NK-92 (cell line): ENCODE measurements around the gene SLC9A3.

Source experiments
- DNase-seq: peaks from one replicate; lab custom pipeline; 2025; ENCODE audit not compliant: unreplicated experiment; lab: John Stamatoyannopoulos, UW

SLC9A3 gene

GRCh38 chr5:447501-447900, 76.7 kb downstream of the SLC9A3 start:
- no peak for DNase-seq

- DNase-seq, result no peak
Measured at GRCh38 chr5:446883-447263, 77.4 kb downstream of the SLC9A3 start.

DNA sequence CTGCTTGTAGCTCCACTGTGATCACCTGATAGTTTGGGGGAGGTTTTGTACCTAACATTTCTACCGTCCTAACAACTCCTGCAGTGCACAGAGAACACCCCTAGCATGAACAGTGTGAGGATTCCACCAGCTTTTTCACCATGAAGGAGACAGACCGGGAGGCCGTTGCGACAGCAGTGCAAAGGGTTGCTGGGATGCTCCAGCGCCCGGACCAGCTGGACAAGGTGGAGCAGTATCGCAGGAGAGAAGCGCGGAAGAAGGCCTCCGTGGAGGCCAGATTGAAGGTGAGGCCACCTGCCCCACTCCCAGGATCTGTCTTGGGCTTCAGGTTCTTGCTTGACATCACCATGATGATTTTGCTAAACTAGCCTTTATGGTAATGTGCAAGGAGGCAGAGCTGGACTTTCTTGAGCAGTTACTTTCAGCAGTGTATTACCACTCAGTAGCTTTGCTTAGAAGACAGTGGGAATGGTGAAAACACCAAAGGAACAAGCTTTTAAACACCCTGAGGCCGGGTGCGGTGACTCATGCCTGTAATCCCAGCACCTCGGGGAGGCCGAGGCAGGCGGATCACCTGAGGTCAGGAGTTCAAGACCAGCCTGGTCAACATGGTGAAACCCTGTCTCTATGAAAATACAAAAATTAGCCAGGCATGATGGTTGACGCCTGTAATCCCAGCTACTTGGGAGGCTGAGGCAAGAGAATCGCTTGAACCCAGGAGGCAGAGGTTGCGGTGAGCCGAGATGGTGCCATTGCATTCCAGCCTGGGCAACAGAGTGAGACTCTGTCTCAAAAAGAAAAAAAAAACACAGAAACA, 78.0 kb downstream of the SLC9A3 start:
- DNase-seq, result no peak

DNA sequence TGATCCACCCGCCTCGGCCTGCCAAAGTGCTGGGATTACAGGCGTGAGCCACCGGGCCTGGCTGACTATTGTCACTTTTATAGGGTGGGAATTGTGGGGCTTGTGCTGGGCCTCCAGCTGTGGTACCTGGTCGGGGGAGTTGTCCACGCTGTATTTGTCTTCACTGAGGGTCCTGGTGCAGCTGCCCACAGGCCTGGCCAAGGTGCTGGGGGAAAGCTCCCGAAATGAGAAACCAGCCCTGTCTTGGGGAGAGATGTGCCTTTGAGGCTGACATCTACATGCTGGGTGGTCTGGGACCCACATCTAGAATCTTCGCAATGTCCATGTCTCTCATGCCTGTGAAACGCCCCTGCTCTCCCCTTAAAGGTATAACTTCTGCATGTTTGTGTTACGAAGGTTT, 78.7 kb downstream of the SLC9A3 start:
- no peak for DNase-seq

GRCh38 chr5:444226-444625, 80.0 kb downstream of the SLC9A3 start:
- DNase-seq, result no peak

- no peak for DNase-seq
Measured at GRCh38 chr5:443239-444151, 80.8 kb downstream of the SLC9A3 start.

DNA sequence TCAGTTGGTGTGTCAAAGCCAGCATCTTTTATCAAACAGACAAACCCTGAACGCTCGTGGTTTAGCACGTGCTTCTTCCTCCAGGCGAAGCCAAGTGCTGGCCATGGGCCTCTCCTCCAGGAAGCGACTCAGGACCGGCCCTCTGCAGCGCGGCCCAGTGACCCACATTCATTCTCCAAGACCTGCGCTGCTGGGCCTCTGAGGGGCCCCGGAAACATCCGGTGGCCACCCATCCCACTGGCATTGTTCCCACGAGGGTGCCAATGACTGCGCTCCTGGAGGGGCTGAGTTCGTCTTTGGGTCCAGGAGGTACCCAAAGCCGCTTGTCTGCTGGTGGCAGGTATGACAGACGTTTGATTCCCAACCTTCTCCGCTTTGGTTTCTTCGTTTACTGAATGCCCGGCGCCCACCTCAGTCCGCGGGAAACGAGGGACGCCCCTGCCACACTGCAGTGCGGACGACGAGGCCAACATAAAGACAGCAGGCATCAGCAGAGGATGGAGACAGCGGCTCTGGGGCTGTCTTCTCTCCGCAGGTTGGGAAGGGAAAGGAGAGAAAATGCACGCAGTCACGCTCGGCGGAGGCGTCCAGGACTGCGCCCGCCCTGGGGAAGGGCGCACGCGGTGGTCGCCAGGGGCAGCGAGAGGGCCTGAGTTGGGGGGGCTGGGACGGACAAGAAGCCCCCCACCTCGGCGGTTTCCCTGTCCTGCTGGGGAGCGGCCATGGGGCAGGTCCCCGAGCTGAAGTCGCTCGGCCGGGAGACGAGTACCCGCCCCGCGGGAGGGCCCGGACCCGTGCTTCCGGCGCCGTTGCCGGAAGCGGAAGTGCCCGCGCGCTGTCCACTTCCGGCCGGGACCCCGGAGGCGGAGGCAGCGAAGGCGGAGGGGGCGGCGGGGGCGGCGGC, 81.7 kb downstream of the SLC9A3 start, which contains the start of gene EXOC3:
EXOC3 (plus strand) TSS at position 842 of the 904 bp plus-strand sequence. CDS start 3,030 bp downstream, outside the sequence.
- DNase-seq, result no peak

- no peak for DNase-seq
Measured at GRCh38 chr5:441996-442334, 82.3 kb downstream of the SLC9A3 start.

GRCh38 chr5:440401-441201, 83.6 kb downstream of the SLC9A3 start:
- DNase-seq, result no peak

GRCh38 chr5:439636-440035, 84.6 kb downstream of the SLC9A3 start:
- no peak for DNase-seq

DNA sequence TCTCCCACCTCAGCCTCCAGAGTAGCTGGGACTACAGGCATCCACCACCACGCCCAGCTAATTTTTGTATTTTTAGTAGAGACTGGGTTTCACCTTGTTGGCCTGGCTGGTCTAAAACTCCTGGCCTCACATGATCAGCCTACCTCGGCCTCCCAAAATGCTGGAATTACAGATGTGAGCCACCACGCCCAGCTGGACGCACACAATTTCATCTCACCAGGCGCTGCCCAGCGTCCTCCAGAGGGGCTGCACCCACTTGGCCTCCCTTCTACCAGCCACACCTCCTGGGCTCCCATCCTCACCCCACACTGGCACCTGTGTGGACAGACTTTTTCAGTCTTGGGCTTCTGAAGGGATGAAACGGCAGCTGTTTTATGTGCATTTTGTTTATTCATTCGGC, 85.1 kb downstream of the SLC9A3 start:
- no peak for DNase-seq

DNA sequence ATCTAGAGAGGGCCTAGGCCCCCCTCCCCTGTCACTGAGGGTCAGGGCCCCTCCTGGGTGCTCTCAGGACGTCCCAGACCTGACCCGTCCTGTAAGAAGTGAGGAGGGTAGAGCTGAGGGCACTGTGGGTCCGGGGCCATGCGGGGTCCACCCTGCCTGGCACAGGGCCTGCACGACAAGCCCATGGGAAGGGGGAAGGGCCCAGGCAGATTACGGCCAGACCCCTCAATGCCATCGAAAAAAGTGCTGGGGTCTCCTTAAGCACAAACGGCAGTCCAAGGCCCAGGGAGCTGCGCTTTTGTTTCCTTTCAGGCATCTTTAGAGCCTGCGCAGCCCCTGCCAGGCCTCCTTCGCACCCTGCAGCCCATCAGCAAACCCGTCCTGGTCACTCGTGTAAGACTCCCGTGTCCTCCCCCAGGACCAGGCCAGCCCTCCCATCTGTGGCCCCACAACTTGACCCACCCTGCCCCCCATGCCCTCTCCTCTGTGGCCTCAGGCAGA, 85.7 kb downstream of the SLC9A3 start:
- no peak for DNase-seq

- no peak for DNase-seq
Measured at GRCh38 chr5:437281-437771, 86.9 kb downstream of the SLC9A3 start.

DNA sequence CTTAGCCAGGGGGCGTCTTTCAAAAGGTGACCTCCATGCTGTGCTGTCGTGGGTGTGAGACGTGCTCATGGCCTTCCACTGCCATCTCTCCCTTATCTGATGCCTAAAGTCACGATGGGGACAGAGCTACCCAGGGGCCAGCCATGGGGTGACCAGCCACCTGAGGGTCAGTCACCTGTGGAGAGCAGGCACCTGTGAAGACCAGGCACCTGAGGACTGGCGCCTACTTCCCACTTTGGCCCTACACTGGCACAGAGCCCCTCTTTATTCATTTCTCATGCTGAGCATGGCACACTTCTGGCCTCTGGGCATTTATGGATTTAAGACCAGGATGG, 87.6 kb downstream of the SLC9A3 start:
- DNase-seq, result no peak

DNA sequence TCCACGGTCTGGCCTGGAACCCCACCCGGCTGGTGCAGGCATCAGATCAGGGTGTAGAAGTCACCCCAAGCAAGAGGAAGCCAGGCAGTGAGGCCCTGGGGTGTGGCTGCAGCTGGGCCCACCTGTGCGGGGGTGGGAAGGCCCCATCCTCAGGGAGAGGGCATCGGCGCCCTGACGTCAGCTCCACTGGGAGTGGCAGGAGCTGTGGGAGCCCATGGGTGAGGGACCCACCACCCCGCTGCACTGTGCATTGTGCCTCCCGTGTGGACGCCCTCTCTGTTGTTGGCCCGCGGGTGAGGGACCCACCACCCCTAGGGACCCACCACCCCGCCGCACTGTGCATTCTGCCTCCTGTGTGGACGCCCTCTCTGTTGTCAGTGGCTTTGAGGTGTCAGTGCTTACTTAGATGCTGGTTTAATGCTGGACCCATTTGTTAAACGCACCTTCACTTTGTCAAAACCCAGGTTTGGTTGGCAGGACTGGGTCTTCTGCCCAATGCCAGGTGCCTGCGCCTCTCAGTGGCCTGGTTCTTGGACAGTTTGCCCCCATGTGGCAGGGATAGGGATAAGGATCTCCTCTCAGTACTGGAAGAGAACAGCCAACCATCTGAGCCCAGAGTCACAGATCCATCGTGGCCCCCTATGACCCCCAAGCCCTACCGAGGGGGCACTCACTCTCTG, 88.1 kb downstream of the SLC9A3 start:
- no peak for DNase-seq

- no peak for DNase-seq
Measured at GRCh38 chr5:435156-435790, 89.0 kb downstream of the SLC9A3 start.

DNA sequence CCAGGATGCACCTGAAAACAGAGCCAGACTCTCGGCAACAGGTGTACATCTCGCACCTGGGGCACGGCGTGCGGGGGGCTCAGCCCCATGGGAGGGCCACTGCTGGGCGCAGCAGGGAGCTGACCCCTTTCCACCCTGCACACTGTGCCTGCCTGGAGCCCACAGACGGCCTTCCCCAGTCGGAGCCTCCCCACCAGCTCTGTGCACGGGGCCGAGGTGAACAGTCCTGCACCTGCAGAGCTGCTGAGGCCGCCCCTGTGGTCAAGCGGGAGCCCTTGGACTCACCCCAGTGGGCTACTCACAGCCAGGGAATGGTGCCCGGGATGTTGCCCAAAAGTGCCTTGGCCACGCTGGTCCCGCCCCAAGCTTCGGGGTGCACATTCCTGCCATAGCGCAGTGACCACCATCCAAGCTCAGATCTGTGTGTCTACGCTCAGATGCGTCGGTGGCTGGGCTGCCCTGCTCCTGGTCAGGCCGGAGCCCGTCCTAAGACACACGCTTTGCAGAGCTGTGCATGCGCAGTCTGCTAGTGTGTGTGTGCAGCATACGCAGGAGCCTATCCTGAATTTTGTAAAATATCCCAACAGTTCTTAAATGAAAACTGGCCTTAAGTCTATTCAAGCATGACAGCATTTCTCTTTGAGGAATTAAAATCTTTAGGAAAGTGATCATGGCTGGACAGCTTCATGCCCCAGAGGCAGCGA, 89.7 kb downstream of the SLC9A3 start:
- DNase-seq, result no peak

- no peak for DNase-seq
Measured at GRCh38 chr5:433836-434235, 90.4 kb downstream of the SLC9A3 start.
